Stimulated activated naive CD8-positive, alpha-beta T cell treated with anti-CD3 and anti-CD28 coated beads, Interleukin-15, amount 100 ng/mL, for 72 hours (primary cell): ENCODE data around the gene CGRRF1.
A peak's percentile ranks its signal among the peaks of the same experiment; 100 is the strongest.

ENCODE experiments used
- ATAC-seq: fragments of 150-1000 bp; cut with Tn5 transposase; 2 replicates; pipeline ENCODE4 v1.10.0; 2021; ENCODE audit warnings: mild to moderate bottlenecking, moderate library complexity
- DNase-seq, 2 donors: peaks; one replicate each; pipeline ENCODE4 v3.0.0; 2021 to 2022
- H3K27ac Mint-ChIP-seq, 2 donors: one replicate each; pipeline ENCODE4 v1.8.0; 2022; ENCODE audit warnings: mild to moderate bottlenecking in 2 of 2, mixed read lengths in 2 of 2, moderate library complexity in 2 of 2
- H3K27me3 Mint-ChIP-seq: one replicate; pipeline ENCODE4 v1.8.0; 2022; ENCODE audit warnings: mixed read lengths
- H3K4me1 Mint-ChIP-seq: one replicate; pipeline ENCODE4 v1.8.0; 2022; ENCODE audit warnings: mild to moderate bottlenecking, mixed read lengths
- H3K4me3 Mint-ChIP-seq, 2 donors: one replicate each; pipeline ENCODE4 v1.8.0; 2022; ENCODE audit warnings: mild to moderate bottlenecking in 2 of 2, mixed read lengths in 2 of 2, moderate library complexity in 1 of 2
- H3K9me3 Mint-ChIP-seq, 2 donors: one replicate each; pipeline ENCODE4 v1.8.0; 2022; ENCODE audit warnings: mixed read lengths in 2 of 2

Gene CGRRF1

GRCh38 chr14:54512393-54512792 lies 2.7 kb downstream of the CGRRF1 start:
- DNase-seq = no peak
- Mint-ChIP-seq H3K9me3 (peaks cover 6 to 17% of the 10 kb centered on the region in 2 donors), H3K4me1 (peaks cover 46% of the 10 kb centered on the region), H3K27me3 (no peaks in the 10 kb centered on the region), H3K4me3 (no peak overlapping the region), H3K27ac (no peak overlapping the region)
- ATAC-seq = no peak

- Mint-ChIP-seq H3K4me1 (peaks cover 32% of the 10 kb centered on the region), H3K27ac (no peak overlapping the region)
- ATAC-seq = no peak
Observed at GRCh38 chr14:54515670-54516069, 6.0 kb downstream of the CGRRF1 start.

GRCh38 chr14:54516709-54517108 lies 7.0 kb downstream of the CGRRF1 start:
- ATAC-seq (no peak), DNase-seq (no peak)
- H3K9me3 Mint-ChIP-seq = peaks cover 6 to 17% of the 10 kb centered on the region in 2 donors
- no peak overlapping the region for H3K27ac Mint-ChIP-seq
- H3K4me3 Mint-ChIP-seq = no peak overlapping the region
- H3K27me3 Mint-ChIP-seq = no peaks in the 10 kb centered on the region
- peaks cover 24% of the 10 kb centered on the region for H3K4me1 Mint-ChIP-seq

More at GRCh38 chr14:54515670-54516069, 6.0 kb downstream of the CGRRF1 start:
- Mint-ChIP-seq H3K9me3 (peaks cover 6 to 17% of the 10 kb centered on the region in 2 donors), H3K4me3 (no peak overlapping the region), H3K27me3 (no peaks in the 10 kb centered on the region)
- no peak for DNase-seq

- no peak overlapping the region for H3K27ac Mint-ChIP-seq
- no peak overlapping the region for H3K4me3 Mint-ChIP-seq
- no peaks in the 10 kb centered on the region for H3K4me1 Mint-ChIP-seq
- no peaks in the 10 kb centered on the region for H3K9me3 Mint-ChIP-seq
- DNase-seq = no peak
- no peak for ATAC-seq
- H3K27me3 Mint-ChIP-seq = no peaks in the 10 kb centered on the region
Observed at GRCh38 chr14:54524410-54524809, 14.7 kb downstream of the CGRRF1 start.

GRCh38 chr14:54528973-54529372 lies 19.3 kb downstream of the CGRRF1 start:
- ATAC-seq (no peak), DNase-seq (no peak)
- Mint-ChIP-seq H3K27me3 (no peaks in the 10 kb centered on the region), H3K4me3 (no peak overlapping the region), H3K27ac (no peak overlapping the region), H3K9me3 (no peaks in the 10 kb centered on the region), H3K4me1 (peaks cover 7% of the 10 kb centered on the region)

- Mint-ChIP-seq H3K4me1 (peaks cover 7% of the 10 kb centered on the region), H3K27ac (no peak overlapping the region), H3K27me3 (no peaks in the 10 kb centered on the region), H3K4me3 (no peak overlapping the region), H3K9me3 (no peaks in the 10 kb centered on the region)
- DNase-seq (no peak), ATAC-seq (no peak)
Observed at GRCh38 chr14:54529811-54530210, 20.1 kb downstream of the CGRRF1 start.

- Mint-ChIP-seq H3K4me1 (peaks cover 7% of the 10 kb centered on the region), H3K4me3 (no peak overlapping the region), H3K9me3 (no peaks in the 10 kb centered on the region), H3K27me3 (no peaks in the 10 kb centered on the region), H3K27ac (peak overlapping the region; percentile 12 to 30)
- ATAC-seq (no peak), DNase-seq (no peak)
Observed at GRCh38 chr14:54532111-54533012, 22.7 kb downstream of the CGRRF1 start.

GRCh38 chr14:54533100-54533499 lies 23.4 kb downstream of the CGRRF1 start:
- H3K9me3 Mint-ChIP-seq = no peaks in the 10 kb centered on the region
- H3K4me1 Mint-ChIP-seq = peaks cover 7% of the 10 kb centered on the region
- ATAC-seq (no peak), DNase-seq (no peak)
- H3K4me3 Mint-ChIP-seq = no peak overlapping the region
- no peaks in the 10 kb centered on the region for H3K27me3 Mint-ChIP-seq
- peak overlapping the region in 1 of 2 donors; percentile 12 for H3K27ac Mint-ChIP-seq

- H3K27ac Mint-ChIP-seq = no peak overlapping the region
- ATAC-seq (no peak), DNase-seq (no peak)
- H3K4me1 Mint-ChIP-seq = peaks cover 7% of the 10 kb centered on the region
- H3K4me3 Mint-ChIP-seq = no peak overlapping the region
- no peaks in the 10 kb centered on the region for H3K27me3 Mint-ChIP-seq
- no peaks in the 10 kb centered on the region for H3K9me3 Mint-ChIP-seq
Observed at GRCh38 chr14:54535126-54535525, 25.4 kb downstream of the CGRRF1 start.

GRCh38 chr14:54535646-54536045 lies 25.9 kb downstream of the CGRRF1 start:
- Mint-ChIP-seq H3K9me3 (no peaks in the 10 kb centered on the region), H3K27ac (no peak overlapping the region), H3K4me3 (no peak overlapping the region), H3K27me3 (no peaks in the 10 kb centered on the region), H3K4me1 (peaks cover 7% of the 10 kb centered on the region)
- ATAC-seq (no peak), DNase-seq (no peak)

- no peak for DNase-seq
- ATAC-seq = no peak
- Mint-ChIP-seq H3K9me3 (no peaks in the 10 kb centered on the region), H3K27ac (no peak overlapping the region), H3K27me3 (no peaks in the 10 kb centered on the region), H3K4me3 (no peak overlapping the region), H3K4me1 (peaks cover 6% of the 10 kb centered on the region)
Observed at GRCh38 chr14:54537651-54538050, 27.9 kb downstream of the CGRRF1 start.

GRCh38 chr14:54538055-54538454 lies 28.3 kb downstream of the CGRRF1 start:
- Mint-ChIP-seq H3K27ac (no peak overlapping the region), H3K9me3 (no peaks in the 10 kb centered on the region), H3K4me1 (peaks cover 1% of the 10 kb centered on the region), H3K4me3 (no peak overlapping the region), H3K27me3 (no peaks in the 10 kb centered on the region)
- DNase-seq (no peak), ATAC-seq (no peak)

- ATAC-seq (no peak), DNase-seq (no peak)
- no peak overlapping the region for H3K27ac Mint-ChIP-seq
- H3K9me3 Mint-ChIP-seq = no peaks in the 10 kb centered on the region
- H3K27me3 Mint-ChIP-seq = no peaks in the 10 kb centered on the region
- no peak overlapping the region for H3K4me3 Mint-ChIP-seq
- no peaks in the 10 kb centered on the region for H3K4me1 Mint-ChIP-seq
Observed at GRCh38 chr14:54547583-54547982, 37.9 kb downstream of the CGRRF1 start.

GRCh38 chr14:54548491-54548890 lies 38.8 kb downstream of the CGRRF1 start:
- Mint-ChIP-seq H3K9me3 (no peaks in the 10 kb centered on the region), H3K27ac (no peak overlapping the region), H3K27me3 (no peaks in the 10 kb centered on the region), H3K4me3 (no peak overlapping the region), H3K4me1 (no peaks in the 10 kb centered on the region)
- ATAC-seq (no peak), DNase-seq (no peak)

GRCh38 chr14:54549862-54550261 lies 40.2 kb downstream of the CGRRF1 start:
- Mint-ChIP-seq H3K9me3 (no peaks in the 10 kb centered on the region), H3K27me3 (peaks cover 6% of the 10 kb centered on the region), H3K4me1 (no peaks in the 10 kb centered on the region), H3K27ac (no peak overlapping the region), H3K4me3 (no peak overlapping the region)
- DNase-seq (no peak), ATAC-seq (no peak)

GRCh38 chr14:54550514-54550913 lies 40.8 kb downstream of the CGRRF1 start:
- Mint-ChIP-seq H3K27ac (no peak overlapping the region), H3K9me3 (no peaks in the 10 kb centered on the region), H3K4me3 (no peak overlapping the region), H3K27me3 (peaks cover 6% of the 10 kb centered on the region), H3K4me1 (no peaks in the 10 kb centered on the region)
- DNase-seq = no peak
- no peak for ATAC-seq

- H3K27me3 Mint-ChIP-seq = peaks cover 6% of the 10 kb centered on the region
- no peak overlapping the region for H3K4me3 Mint-ChIP-seq
- ATAC-seq (no peak), DNase-seq (no peak)
- no peaks in the 10 kb centered on the region for H3K4me1 Mint-ChIP-seq
- no peak overlapping the region for H3K27ac Mint-ChIP-seq
- H3K9me3 Mint-ChIP-seq = no peaks in the 10 kb centered on the region
Observed at GRCh38 chr14:54554401-54554800, 44.7 kb downstream of the CGRRF1 start.
